DND-41 (cell line): ENCODE measurements around the gene TAGLN2.

Experiments
- ATAC-seq: fragments of 200-7000 bp; cut with Tn5 transposase; 3 replicates; pipeline ENCODE4 v1.9.1; 2021; ENCODE audit warnings: low read depth; ENCODE audit not compliant: insufficient read depth
- DNase-seq: peaks from one replicate; pipeline ENCODE4 v3.0.0-alpha.2; 2020
- H2AFZ ChIP-seq: 2 replicates; pipeline ENCODE4 v1.6.0; 2012; ENCODE audit warnings: low read depth, low read length
- H3K27ac ChIP-seq: 2 replicates; pipeline ENCODE4 v1.5.1; 2012; ENCODE audit warnings: low read length, inconsistent platforms
- H3K27me3 ChIP-seq: fragments of 200-600 bp; sonication (generic); 2 replicates; pipeline ENCODE4 v1.6.0; 2012; ENCODE audit warnings: low read length, mild to moderate bottlenecking, inconsistent platforms; ENCODE audit not compliant: insufficient read depth, poor library complexity
- H3K36me3 ChIP-seq: 2 replicates; pipeline ENCODE4 v1.5.1; 2012; ENCODE audit warnings: low read length, inconsistent platforms; ENCODE audit not compliant: insufficient read depth
- H3K4me1 ChIP-seq: 2 replicates; pipeline ENCODE4 v1.5.1; 2012; ENCODE audit warnings: mild to moderate bottlenecking, low read length; ENCODE audit not compliant: insufficient read depth
- H3K4me2 ChIP-seq: 2 replicates; pipeline ENCODE4 v1.6.0; 2012; ENCODE audit warnings: mild to moderate bottlenecking, moderate library complexity, low read length, inconsistent platforms; ENCODE audit not compliant: insufficient read depth
- H3K4me3 ChIP-seq, 2 experiments: fragments of 200-600 bp in 1 of 2; shearing (Covaris generic) in 1 of 2; 2 replicates each; pipeline ENCODE4 v1.5.1; 2012 to 2016; ENCODE audit warnings: inconsistent platforms in 2 of 2, low read length in 2 of 2, mild to moderate bottlenecking in 2 of 2, low read depth in 1 of 2, moderate library complexity in 1 of 2
- H3K79me2 ChIP-seq: 2 replicates; pipeline ENCODE4 v1.6.0; 2012; ENCODE audit warnings: low read length, inconsistent platforms; ENCODE audit not compliant: insufficient read depth
- H3K9ac ChIP-seq: 2 replicates; pipeline ENCODE4 v1.6.0; 2012; ENCODE audit warnings: low read depth, mild to moderate bottlenecking, inconsistent platforms, low read length, moderate library complexity
- H3K9me3 ChIP-seq: 2 replicates; pipeline ENCODE4 v1.5.1; 2012; ENCODE audit warnings: low read length, moderate library complexity, mild to moderate bottlenecking, inconsistent platforms; ENCODE audit not compliant: insufficient read depth, severe bottlenecking
- H4K20me1 ChIP-seq: 2 replicates; pipeline ENCODE4 v1.6.0; 2012; ENCODE audit warnings: low read length; ENCODE audit not compliant: insufficient read depth
- EZH2 ChIP-seq: IDR thresholded peaks from 3 replicates; pipeline ENCODE4 v1.6.1; 2012; ENCODE audit warnings: borderline replicate concordance, low read depth, mild to moderate bottlenecking, moderate library complexity, low read length, inconsistent platforms; ENCODE audit not compliant: severe bottlenecking
- TF ChIP-seq, protein P1 (sequence below): IDR thresholded peaks from 2 replicates; pipeline ENCODE4 v1.5.1; 2012; ENCODE audit warnings: borderline replicate concordance, low read length, moderate library complexity, mild to moderate bottlenecking; ENCODE audit not compliant: poor library complexity, severe bottlenecking; ENCODE audit errors: extremely low read depth

The TAGLN2 gene

DNA sequence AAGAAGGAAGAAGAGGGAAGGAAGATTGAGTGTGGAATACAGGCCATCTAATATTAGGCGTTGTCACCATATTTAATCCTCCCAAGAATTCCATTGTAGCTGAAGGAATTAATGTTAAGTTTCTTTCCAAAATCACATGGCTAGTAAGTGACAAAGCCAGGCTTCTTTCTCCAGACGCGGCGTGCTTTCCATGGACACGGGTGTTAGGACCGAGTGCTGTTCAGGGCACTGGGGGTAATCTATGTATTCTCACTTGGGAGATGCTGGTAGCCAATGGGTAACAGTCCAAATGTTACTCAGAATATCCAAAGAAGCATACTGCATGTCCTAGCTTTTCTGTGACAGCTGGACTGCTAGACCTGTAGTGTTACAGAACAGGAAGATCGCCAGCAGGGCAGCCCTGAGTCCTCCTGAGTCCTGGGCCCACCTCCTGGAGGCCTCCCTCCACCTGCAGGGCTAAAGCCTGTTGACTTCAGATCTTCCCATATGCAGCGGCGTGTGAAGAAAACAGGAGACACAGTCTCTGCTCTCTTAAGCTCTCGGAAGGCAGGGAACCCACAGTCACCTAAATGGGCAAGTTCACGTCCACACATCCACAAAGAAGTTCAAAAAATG lies 14.8 kb upstream of the TAGLN2 start:
- Histone ChIP-seq H3K79me2 (no peaks in the 10 kb centered on the region), H4K20me1 (no peaks in the 10 kb centered on the region; the same call in 1 of the 2 replicates), H3K36me3 (no peaks in the 10 kb centered on the region), H3K4me2 (no peak overlapping the region), H3K9me3 (no peaks in the 10 kb centered on the region), H3K27ac (no peak overlapping the region), H3K27me3 (peaks cover 39% of the 10 kb centered on the region), H2AFZ (no peak overlapping the region), H3K4me3 (no peak overlapping the region), H3K4me1 (no peaks in the 10 kb centered on the region), H3K9ac (no peak overlapping the region)
- TF ChIP-seq EZH2: no peak
- TF ChIP-seq, protein P1, sequence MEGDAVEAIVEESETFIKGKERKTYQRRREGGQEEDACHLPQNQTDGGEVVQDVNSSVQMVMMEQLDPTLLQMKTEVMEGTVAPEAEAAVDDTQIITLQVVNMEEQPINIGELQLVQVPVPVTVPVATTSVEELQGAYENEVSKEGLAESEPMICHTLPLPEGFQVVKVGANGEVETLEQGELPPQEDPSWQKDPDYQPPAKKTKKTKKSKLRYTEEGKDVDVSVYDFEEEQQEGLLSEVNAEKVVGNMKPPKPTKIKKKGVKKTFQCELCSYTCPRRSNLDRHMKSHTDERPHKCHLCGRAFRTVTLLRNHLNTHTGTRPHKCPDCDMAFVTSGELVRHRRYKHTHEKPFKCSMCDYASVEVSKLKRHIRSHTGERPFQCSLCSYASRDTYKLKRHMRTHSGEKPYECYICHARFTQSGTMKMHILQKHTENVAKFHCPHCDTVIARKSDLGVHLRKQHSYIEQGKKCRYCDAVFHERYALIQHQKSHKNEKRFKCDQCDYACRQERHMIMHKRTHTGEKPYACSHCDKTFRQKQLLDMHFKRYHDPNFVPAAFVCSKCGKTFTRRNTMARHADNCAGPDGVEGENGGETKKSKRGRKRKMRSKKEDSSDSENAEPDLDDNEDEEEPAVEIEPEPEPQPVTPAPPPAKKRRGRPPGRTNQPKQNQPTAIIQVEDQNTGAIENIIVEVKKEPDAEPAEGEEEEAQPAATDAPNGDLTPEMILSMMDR: no peak
- ATAC-seq (no peak), DNase-seq (no peak)

DNA sequence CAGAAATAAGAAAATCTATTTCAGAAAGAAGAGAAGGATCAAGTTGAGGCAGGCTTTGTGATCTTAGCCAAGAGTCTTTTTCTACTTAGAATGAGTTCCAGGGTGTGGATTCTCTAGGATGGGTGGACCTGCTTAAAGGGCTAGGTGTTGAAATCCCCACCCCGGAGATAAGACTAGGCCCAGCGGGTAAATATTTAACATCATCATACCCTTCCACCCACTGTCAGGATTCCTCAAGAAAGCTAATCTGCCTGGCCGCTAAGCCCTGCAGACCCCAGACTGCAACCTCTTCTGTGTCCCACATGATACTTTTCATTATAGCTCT lies 14.3 kb upstream of the TAGLN2 start:
- Histone ChIP-seq H3K4me2 (no peak overlapping the region), H3K9ac (no peak overlapping the region), H2AFZ (no peak overlapping the region), H3K36me3 (no peaks in the 10 kb centered on the region), H3K4me1 (no peaks in the 10 kb centered on the region), H3K9me3 (no peaks in the 10 kb centered on the region), H3K4me3 (no peak overlapping the region), H3K27ac (no peak overlapping the region), H3K79me2 (no peaks in the 10 kb centered on the region), H3K27me3 (peaks cover 34% of the 10 kb centered on the region), H4K20me1 (no peaks in the 10 kb centered on the region; the same call in 1 of the 2 replicates)
- no peak for TF ChIP-seq EZH2
- TF ChIP-seq, protein P1: no peak
- no peak for ATAC-seq
- no peak for DNase-seq

GRCh38 chr1:159938905-159939677 lies 13.8 kb upstream of the TAGLN2 start:
- Histone ChIP-seq H2AFZ (no peak overlapping the region), H3K27me3 (peaks cover 29% of the 10 kb centered on the region), H3K36me3 (no peaks in the 10 kb centered on the region), H4K20me1 (no peaks in the 10 kb centered on the region; the same call in 1 of the 2 replicates), H3K79me2 (no peaks in the 10 kb centered on the region), H3K9me3 (no peaks in the 10 kb centered on the region), H3K4me3 (no peak overlapping the region), H3K4me2 (no peak overlapping the region), H3K4me1 (no peaks in the 10 kb centered on the region), H3K9ac (no peak overlapping the region), H3K27ac (no peak overlapping the region)
- no peak for DNase-seq
- ATAC-seq: no peak
- no peak for TF ChIP-seq EZH2
- TF ChIP-seq, protein P1: no peak
